HCT116 (cell line): ENCODE data around the gene CUL4A. TPM values are rescaled to one million over a fixed set of nuclear protein-coding genes. Genes with fewer than 3 reads are reported as not detected.

Source experiments
- ATAC-seq: fragments of 200-7000 bp; cut with Tn5 transposase; 2 replicates; pipeline ENCODE4 v1.9.1; 2020; ENCODE audit warnings: mild to moderate bottlenecking, moderate library complexity
- BruUV-seq: library from RNA; stranded (reverse); fragments of 400-500 nt; replicated peaks from 2 replicates; lab custom pipeline; 2021; lab: Mats Ljungman, UMichigan
- CTCF ChIA-PET: fragments of 300-600 bp; sonication (Branson Sonifier 250); formaldehyde crosslinking; loops from one replicate; lab custom pipeline; 2021; ENCODE audit warnings: antibody characterized with exemption; lab: Charles Lee
- POLR2A ChIA-PET: fragments of 300-600, 350-600 bp; sonication (Branson Sonifier 250); formaldehyde crosslinking; loops from one replicate; lab custom pipeline; 2021; ENCODE audit warnings: antibody characterized with exemption; lab: Charles Lee
- RAD21 ChIA-PET, 2 experiments: fragments of 300-600 bp; sonication (Branson Sonifier 250); formaldehyde crosslinking; loops; one replicate each; lab custom pipeline; 2023; ENCODE audit warnings: low total read pairs in 2 of 2; ENCODE audit not compliant: uncharacterized antibody in 2 of 2, unreplicated experiment in 2 of 2, low non-redundant PET in 1 of 2; lab: Charles Lee
- DNase-seq: peaks from one replicate; pipeline ENCODE4 v3.0.0-alpha.2; 2010; ENCODE audit warnings: low read depth, low spot score
- H2AFZ ChIP-seq: fragments of 200-600 bp; shearing (Covaris generic), sonication (generic); 2 replicates; pipeline ENCODE4 v1.6.1; 2017; ENCODE audit warnings: low read depth, mixed run types, mixed read lengths, antibody characterized with exemption, low read length; ENCODE audit not compliant: poor library complexity, severe bottlenecking
- H3K27ac ChIP-seq: 2 replicates; pipeline ENCODE4 v1.5.1; 2012; ENCODE audit warnings: low read depth, low read length
- H3K27me3 ChIP-seq: fragments of 200-600 bp; sonication (generic); 2 replicates; pipeline ENCODE4 v1.6.1; 2016; ENCODE audit warnings: mixed run types, low read length, mixed read lengths; ENCODE audit not compliant: insufficient read depth
- H3K36me3 ChIP-seq, 2 experiments: fragments of 200-500 bp in 1 of 2; fragments of 200-600 bp in 1 of 2; sonication (Bioruptor generic) in 1 of 2; sonication (generic) in 1 of 2; 2 replicates each; pipeline versions ENCODE4 v1.5.1 to v1.6.1; 2014 to 2016; ENCODE audit warnings: low read length in 2 of 2, inconsistent platforms in 1 of 2, mixed read lengths in 1 of 2, mixed run types in 1 of 2; ENCODE audit not compliant: insufficient read depth in 2 of 2, control insufficient read depth in 1 of 2
- H3K4me1 ChIP-seq, 2 experiments: fragments of 200-600 bp in 1 of 2; sonication (generic) in 1 of 2; 2 replicates each; pipeline versions ENCODE4 v1.5.1 to v1.6.1; 2012 to 2017; ENCODE audit warnings: low read length in 2 of 2, inconsistent platforms in 1 of 2, mild to moderate bottlenecking in 1 of 2, mixed read lengths in 1 of 2, mixed run types in 1 of 2, moderate library complexity in 1 of 2; ENCODE audit not compliant: insufficient read depth in 2 of 2, control insufficient read depth in 1 of 2
- H3K4me2 ChIP-seq: fragments of 200-600 bp; sonication (generic); 2 replicates; pipeline ENCODE4 v1.6.1; 2017; ENCODE audit warnings: mixed run types, low read length, mixed read lengths
- H3K4me3 ChIP-seq, 2 experiments: fragments of 200-600 bp in 1 of 2; sonication (generic) in 1 of 2; replicated peaks in 1 of 2; 2 replicates each; pipeline ENCODE4 v1.5.1; 2011 to 2016; ENCODE audit warnings: low read length in 2 of 2, control low read depth in 1 of 2, low read depth in 1 of 2, mild to moderate bottlenecking in 1 of 2, mixed read lengths in 1 of 2, mixed run types in 1 of 2
- H3K79me2 ChIP-seq: fragments of 200-600 bp; sonication (generic); 2 replicates; pipeline ENCODE4 v1.6.1; 2017; ENCODE audit warnings: mild to moderate bottlenecking, mixed run types, low read length, moderate library complexity, mixed read lengths; ENCODE audit not compliant: insufficient read depth
- H3K9ac ChIP-seq: fragments of 200-600 bp; sonication (generic); 2 replicates; pipeline ENCODE4 v1.6.1; 2016; ENCODE audit warnings: low read length, mixed read lengths
- H3K9me2 ChIP-seq: fragments of 200-600 bp; sonication (generic), shearing (Covaris generic); 2 replicates; pipeline ENCODE4 v1.6.1; 2017; ENCODE audit warnings: mixed run types, mild to moderate bottlenecking, moderate library complexity; ENCODE audit not compliant: insufficient read depth
- H3K9me3 ChIP-seq, 2 experiments: fragments of 200-500 bp in 1 of 2; fragments of 200-600 bp in 1 of 2; sonication (Bioruptor generic) in 1 of 2; sonication (generic) in 1 of 2; 2 replicates each; pipeline ENCODE4 v1.6.1; 2014 to 2017; ENCODE audit warnings: low read length in 2 of 2, mixed read lengths in 2 of 2, inconsistent platforms in 1 of 2, low read depth in 1 of 2, mild to moderate bottlenecking in 1 of 2, mixed run types in 1 of 2, moderate library complexity in 1 of 2; ENCODE audit not compliant: control insufficient read depth in 1 of 2, insufficient read depth in 1 of 2
- H4K20me1 ChIP-seq: fragments of 200-600 bp; sonication (generic), shearing (Covaris generic); 2 replicates; pipeline ENCODE4 v1.6.1; 2017; ENCODE audit warnings: mixed run types, mild to moderate bottlenecking, moderate library complexity; ENCODE audit not compliant: insufficient read depth
- FOSL1 ChIP-seq: IDR thresholded peaks from 2 replicates; pipeline ENCODE4 v1.6.1; 2012; ENCODE audit warnings: low read depth
- REST ChIP-seq: IDR thresholded peaks from 2 replicates; pipeline ENCODE4 v1.6.1; 2012; ENCODE audit warnings: low read depth
- SIN3A ChIP-seq: IDR thresholded peaks from 2 replicates; pipeline ENCODE4 v1.6.1; 2012; ENCODE audit warnings: low read depth
- ZNF274 ChIP-seq: fragments of 200-500 bp; sonication (Bioruptor generic); IDR thresholded peaks from 2 replicates; pipeline ENCODE4 v1.6.1; 2014; ENCODE audit warnings: mild to moderate bottlenecking, low read depth, low read length, inconsistent platforms
- intact Hi-C: fragments of 100-400 bp; cut with micrococcal nuclease; formaldehyde crosslinking; loops from 2 replicates; pipeline ENCODE4 v1.10.0; 2022
- total RNA-seq: library from RNA; stranded (reverse); gene quantifications from one replicate; pipeline ENCODE4 v1.2.1, GENCODE V29; 2021; ENCODE audit not compliant: unreplicated experiment

Gene CUL4A
- total RNA-seq, 1 experiment from 2014 or later, result 76.5 TPM

GRCh38 chr13:113184568-113185440 is 24.6 kb upstream of the CUL4A start:
- ATAC-seq, result no peak
- intact Hi-C loops, result no loop called here
- POLR2A ChIA-PET, result no interaction called here
- H3K4me2 ChIP-seq, result no peak overlapping the region
- H3K9me3 ChIP-seq, result no peaks in the 10 kb centered on the region
- H2AFZ ChIP-seq, result no peak overlapping the region
- H3K27me3 ChIP-seq, result no peaks in the 10 kb centered on the region
- H3K79me2 ChIP-seq, result peaks cover 38% of the 10 kb centered on the region
- BruUV-seq, result no TSS peak
- TF ChIP-seq SIN3A, result no peak
- no peak for TF ChIP-seq FOSL1
- no peak for TF ChIP-seq REST
- TF ChIP-seq ZNF274, result no peak
- CTCF ChIA-PET, result no interaction called here
- H3K36me3 ChIP-seq, result peaks cover 45 to 57% of the 10 kb centered on the region in 2 experiments
- RAD21 ChIA-PET, result no interaction called here
- no peak overlapping the region for H3K9ac ChIP-seq
- no peaks in the 10 kb centered on the region for H3K9me2 ChIP-seq
- peaks cover 21 to 30% of the 10 kb centered on the region in 2 experiments for H3K4me1 ChIP-seq
- no peak overlapping the region for H3K4me3 ChIP-seq
- no peak overlapping the region for H3K27ac ChIP-seq
- no peak for DNase-seq
- no peaks in the 10 kb centered on the region for H4K20me1 ChIP-seq
